COLO668 (cell line): ENCODE data around the gene GRAPL.
"Not testable (repeated sequence)": the region's sequence is repeated elsewhere in the genome, so short reads cannot be mapped to it uniquely, and the experiment has no call there.

Experiments used
- DNase-seq: peaks from one replicate; lab custom pipeline; 2025; ENCODE audit not compliant: unreplicated experiment; lab: John Stamatoyannopoulos, UW

GRAPL gene

DNA sequence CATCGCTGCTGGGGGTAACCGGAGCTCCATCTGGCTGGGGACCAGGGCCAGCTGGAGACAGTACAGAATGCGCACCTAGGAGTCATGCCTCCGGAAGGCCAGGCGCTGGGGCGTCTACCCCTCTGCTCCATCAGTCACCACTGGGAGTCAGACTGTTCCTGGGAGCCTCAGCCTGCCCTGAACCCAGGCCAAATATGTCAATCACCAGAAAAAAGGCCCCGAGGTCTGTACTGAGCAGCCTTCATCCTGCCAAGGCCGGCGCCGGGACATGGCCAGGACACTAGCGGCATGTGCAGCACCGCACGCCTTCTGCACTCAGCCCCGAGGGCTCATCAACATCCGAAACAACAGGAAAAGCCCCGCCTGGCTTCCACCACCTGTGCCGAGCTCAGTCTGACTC is 8.7 kb downstream of the GRAPL start:
- DNase-seq = not testable (repeated sequence)

DNA sequence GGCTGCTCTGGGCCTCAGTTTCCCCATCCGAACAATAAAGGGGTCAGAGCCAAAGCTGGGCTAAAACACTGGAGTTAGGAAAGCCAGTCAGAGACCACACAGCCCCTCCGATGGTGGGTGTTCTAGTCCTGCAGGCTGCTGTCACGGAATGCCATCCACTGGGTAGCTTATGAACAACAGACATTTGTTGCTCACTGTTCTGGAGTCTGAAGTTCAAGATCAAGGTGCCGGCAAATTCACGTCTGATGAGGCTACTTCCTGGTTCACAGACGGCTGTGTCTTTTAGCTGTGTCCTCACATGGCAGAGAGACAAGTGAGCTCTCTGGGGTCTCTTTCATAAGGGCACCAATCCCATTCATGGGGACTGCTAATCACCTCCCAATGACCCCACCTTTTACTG is 9.2 kb downstream of the GRAPL start:
- DNase-seq = not testable (repeated sequence)

DNA sequence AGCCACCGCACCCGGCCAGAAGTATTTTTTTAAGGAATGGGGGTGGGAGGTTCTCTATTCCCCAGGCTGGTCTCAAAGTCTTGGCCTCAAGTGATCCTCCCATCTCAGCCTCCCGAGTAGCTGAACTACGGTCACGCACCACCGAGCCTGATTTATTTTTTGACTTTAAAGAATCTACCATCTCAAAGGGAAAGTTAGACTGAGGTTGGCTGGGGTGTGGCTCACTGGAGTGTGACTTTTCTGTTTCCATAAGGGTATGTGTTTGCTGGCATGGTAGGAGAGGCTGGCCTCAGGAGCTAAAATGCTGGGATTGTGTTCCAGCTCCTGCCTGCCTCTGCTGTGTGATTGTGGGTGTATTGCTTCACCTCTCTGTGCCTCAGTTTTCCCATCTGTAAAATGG is 10.6 kb downstream of the GRAPL start:
- DNase-seq = not testable (repeated sequence)

DNA sequence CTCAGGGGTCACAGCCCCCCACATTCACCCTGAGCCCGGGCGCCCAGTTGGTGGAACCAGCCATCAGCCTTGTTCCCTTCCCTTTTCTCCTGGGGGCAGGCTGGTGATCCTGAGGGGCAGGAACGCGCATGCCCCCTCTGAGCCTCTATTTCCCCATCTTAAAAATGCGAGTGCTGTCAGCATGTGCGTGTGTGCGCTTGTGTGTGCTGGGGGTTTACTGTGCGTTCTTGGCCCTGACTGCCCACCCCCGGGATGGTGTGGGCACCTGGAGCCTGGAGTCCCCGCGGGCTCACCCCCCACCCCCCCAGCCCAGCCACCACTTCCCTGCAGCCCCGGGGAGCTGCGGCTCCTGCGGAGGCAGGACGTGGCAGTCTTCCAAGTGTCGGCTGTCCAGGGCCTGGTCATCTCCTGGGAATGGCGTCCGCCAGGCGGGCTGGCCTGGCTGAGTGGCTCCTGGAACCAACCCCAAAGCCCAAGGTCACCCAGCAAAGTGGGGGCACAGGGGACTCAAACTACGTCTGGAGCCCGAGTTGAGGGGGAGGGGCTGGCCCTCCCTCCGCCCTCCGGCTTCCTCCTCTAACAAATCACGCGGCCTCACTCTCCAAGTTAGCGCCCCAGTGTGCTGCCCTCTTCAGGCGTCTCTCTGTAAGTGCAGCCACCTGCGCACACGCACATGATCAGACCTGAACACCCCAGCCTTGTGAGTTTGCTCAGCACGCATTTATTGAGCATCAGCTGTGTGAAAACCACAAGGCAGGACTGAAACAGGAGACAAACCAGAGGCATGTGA is 14.2 kb downstream of the GRAPL start:
- DNase-seq = not testable (repeated sequence)

DNA sequence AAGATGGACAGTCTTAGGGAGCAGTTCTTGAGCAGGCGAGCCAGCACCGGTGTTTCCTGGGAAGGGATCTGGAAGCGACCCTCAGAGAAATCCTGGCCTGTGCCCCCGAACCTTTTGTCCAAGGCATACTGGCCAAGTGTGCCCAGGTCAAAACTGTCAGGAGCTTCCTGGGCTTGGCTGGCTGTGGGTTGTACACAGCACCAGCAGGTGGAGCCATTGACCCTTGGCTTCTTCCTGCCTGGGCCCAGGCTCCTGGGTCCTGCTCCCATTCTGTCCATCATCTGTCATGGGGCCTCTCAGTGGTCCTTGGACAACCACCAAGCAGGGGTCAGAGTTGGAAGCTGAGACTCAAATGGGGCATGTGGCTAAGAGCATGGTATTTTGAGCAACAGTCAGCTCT is 15.0 kb downstream of the GRAPL start:
- DNase-seq = not testable (repeated sequence)

DNA sequence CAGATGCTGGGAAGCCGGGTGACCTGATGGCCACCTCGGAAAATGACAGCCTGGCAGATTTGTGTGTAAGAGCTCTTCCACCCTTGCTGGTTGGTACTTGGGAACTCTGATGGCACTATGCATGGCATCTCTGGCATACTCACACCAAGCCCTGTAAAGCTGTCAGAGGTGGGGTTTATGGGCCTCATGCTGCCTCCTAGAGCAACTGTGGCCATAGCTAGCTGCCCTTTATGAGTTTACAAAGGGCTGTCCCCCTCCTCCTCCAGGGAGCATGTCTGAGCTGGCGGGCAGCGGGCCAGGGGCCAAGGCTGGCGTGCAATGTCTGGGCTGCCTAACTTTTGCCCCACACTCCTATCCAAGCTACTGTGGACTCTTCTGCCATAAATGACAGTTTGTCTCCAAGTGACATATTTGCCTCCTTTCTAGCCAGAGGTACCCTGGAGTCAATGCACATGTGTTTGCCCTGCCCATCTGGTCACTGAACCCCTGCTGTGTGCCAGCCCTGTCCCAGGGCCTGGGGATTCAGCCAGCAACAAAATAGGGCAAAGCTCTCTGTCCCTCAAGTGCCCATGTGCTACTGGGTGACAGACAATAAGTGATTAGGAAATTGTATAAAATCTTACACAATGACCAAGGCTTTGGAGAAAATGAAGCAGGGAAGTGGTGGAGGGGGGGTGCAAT is 15.8 kb downstream of the GRAPL start:
- DNase-seq = not testable (repeated sequence)

DNA sequence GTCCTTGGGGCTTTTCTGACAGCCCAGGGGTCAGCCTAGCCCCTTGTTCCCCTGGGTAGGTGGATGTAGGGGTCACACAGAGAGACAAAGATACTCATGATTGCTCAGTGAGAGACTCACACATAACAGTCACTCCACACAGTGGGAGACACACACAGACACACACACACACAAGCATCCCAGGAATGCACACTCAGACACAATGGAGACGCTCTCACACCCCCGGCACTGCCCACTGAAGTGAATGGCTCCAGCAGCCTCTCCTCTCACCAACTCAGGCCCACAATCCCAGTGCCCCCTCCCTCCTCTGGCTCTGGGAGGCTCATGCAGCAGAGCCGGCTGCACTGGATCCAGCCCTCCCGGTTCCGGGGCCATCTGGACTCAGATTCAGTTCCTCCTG is 17.0 kb downstream of the GRAPL start:
- not testable (repeated sequence) for DNase-seq

DNA sequence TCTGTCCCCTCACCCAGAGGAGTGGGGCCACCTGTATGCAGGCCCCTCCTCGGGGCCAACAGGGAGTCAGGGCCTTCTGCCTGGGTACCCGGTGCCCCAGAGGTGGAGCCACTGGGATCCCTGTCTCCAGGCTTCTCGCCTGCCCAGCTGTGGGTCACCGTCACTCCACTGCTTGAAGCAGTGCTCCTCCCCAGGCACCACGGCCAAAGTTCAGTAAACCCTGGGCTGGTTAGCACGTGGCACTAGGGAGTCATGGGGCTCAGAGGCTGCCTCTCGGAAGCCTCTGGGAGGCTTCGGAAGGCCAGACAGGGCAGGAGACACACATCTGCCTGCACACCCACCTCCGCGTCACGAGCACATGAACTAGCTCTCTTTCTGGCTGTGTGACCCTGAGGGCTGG is 18.1 kb downstream of the GRAPL start:
- not testable (repeated sequence) for DNase-seq

DNA sequence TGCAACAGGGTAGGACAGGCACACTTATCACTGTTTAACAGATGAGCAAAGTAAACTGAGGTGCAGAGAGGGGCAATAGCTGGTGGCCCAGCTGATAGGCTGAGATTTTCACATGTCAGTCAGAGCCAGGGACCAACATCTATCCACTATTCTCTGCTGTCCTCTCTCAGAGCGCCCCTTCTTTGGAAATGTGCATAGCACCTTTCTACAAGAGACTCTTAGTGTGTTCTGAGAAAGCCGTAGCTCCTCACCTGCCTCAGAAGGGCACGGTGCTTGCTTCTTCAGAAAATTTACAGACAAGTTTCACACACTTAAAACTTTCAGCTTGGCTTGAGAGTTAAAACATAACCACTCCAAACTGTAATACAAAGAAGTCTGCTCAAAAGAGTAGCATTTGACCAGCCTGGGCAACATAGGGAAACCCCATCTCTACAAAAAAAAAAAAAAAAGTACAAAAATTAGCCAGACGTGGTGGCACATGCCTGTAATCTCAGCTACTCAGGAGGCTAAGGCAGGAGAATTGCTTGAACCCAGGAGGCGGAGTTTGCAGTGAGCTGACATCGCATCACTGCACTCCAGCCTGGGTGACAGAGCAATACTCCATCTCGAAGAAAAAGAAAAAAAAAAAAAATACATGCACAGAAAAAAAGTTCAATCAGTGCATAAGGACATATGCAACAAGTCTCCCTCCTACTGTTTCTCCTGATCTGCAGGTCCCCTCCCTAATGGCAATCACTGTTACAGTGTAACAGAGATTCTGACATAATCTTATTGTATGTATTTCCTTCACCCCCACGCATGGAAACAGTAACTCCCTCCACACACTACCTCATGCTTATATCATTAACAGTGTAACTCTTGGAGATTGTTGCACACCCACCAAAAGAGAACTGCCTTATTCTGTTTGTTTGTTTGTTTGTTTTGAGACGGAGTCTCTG is 23.6 kb downstream of the GRAPL start:
- DNase-seq = not testable (repeated sequence)

DNA sequence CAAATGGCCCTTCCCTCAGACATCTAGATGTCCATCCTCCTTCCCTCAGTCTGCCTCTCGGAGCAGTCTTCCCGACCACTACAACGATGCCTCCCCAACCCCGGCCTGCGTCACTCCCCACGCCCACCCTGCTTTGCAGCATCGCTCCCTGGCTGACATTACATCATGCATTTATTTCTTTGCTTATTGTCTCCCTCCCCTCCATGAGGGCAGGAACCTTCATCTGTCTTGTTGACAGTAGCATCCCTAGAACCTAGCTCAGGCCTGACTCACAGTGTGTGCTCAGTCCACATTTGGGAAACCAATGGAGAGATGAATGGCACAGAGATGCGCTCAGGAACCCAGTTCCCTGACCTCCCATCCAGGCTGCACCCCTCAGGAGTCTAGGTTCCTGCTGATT is 30.2 kb downstream of the GRAPL start:
- not testable (repeated sequence) for DNase-seq

DNA sequence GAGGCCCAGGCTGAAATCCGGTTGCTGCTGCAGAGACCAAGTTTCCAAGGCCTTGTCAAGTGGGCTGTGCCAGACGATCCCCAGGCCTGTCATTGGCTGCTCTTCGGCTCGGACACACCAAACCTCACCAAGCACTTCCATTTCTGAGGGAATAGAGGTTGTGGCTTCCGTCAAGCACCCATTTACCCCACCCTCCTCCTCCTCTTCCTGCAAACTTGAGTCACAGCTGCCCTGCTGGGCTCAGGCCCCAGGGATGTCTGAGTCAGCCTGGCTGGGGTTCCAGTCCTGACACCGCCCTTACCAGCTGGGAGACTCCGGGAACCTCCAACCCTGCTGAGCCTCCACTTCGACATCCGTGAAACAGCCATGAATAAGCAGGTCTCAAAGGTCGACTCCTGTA is 31.1 kb downstream of the GRAPL start:
- DNase-seq = not testable (repeated sequence)

DNA sequence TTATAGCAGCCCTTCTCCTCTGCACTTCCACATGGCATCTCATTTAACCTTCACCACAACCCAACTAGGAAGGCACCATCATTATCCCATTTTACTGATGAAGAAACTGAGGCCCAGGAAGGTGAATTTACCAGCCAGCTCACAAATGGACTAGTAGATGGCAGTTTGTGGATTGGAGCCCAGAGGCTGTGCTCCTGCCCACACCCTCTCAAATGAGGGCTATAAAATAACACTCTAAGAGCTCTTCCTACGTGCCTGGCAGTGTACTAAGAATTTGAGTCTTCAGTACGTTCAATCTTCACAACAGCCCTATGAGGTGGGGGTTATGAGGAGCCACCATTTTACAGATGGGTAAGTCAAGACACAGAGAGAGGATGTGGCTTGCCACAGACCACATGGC is 31.5 kb downstream of the GRAPL start:
- not testable (repeated sequence) for DNase-seq

DNA sequence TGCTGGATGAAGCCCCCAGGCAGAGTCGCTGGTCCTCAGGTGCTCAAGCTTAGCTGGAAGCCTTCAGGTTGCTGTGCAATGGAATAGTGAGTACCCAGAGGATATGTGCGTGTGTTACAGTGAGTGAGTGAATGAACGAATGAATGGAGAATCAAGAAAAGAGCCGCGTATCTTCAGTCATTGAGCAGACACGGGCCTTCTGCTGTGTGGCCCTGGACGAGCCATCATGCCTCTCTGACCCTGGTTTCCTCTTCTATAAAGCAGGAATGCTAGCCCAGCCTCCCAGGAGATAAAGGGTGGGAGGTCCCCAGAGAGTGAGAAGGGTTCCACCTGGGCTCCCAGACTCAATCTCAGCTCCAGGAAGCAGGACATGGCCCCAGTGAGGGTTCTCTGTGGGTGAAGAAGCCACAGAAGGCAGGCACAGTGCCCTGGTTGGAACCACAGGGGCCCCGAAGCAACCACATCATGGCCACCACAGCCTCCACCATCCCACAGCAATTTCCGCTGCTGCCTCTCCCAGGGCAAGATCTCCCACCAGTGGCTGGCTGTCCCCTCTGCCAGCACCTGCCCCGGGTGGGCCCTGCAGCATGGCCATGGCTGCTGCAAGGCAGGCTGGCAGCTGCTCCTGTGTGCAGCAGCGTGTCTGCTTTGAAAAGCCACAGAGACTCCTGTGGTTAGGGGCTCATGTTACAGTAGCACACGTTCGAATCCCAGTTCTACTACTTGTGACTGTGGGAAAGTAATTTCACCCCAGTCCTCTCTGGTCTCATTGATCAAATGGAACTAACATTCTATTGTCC is 34.1 kb downstream of the GRAPL start:
- not testable (repeated sequence) for DNase-seq

DNA sequence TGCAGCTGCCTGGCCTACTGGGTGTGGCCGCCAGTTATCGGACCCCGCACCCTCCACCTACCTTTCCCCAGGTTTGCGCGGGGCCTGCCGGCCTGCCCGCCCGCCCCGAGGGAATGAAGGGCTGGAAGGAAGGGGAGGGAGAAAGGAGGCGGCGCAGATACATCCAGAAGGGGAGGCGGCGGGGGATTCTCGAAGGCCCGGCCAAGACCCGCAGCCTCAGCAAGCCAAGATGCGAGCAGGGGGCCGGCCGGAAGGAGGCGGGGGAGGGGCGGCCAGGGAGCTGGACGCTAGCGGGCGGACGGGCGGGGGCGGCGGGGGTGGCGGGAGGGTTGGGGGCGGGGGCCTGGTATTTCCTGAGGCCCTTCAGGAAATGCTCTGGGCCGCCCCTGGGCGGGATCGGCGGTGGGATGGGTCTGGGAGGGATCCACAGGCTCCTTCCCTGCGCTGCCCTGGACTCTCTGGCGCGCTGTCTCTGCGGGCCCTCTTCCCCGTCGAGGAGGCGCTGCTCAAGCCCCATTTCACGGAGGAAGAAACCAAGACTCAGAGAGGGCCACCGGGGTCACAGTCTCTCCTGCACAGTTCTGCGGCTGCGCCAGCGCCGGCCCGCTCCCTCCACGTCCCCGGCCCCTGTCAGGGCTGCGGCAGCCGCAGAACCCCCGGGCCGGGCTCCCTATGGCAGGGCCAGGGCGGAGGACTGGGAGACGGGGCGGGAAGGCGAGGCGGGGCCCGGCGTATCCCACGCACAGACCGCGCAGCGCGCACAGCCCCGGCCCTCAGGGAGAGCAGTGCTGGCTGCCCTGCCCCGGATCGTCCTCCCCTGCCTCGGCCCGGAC is 35.2 kb downstream of the GRAPL start:
- not testable (repeated sequence) for DNase-seq

DNA sequence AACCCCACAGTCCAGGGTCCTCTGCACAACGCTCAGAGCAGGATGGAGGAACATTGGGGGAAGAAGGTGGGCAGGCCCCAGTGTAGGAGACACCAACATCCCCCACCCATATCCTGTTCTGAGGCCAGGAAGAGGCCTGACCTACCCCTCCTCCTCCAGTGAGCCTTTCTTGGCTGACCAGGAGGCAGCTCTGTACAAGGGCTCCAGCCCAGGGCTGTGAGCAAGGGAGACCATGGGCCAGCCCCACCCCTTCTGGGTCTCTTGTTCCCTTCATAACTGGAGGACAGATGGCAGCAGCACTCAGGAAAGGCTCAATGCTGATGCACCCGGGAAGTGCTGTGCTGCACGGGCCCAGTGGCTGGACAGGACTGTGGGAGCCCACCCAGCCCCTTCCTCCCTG is 47.0 kb downstream of the GRAPL start:
- DNase-seq = not testable (repeated sequence)

DNA sequence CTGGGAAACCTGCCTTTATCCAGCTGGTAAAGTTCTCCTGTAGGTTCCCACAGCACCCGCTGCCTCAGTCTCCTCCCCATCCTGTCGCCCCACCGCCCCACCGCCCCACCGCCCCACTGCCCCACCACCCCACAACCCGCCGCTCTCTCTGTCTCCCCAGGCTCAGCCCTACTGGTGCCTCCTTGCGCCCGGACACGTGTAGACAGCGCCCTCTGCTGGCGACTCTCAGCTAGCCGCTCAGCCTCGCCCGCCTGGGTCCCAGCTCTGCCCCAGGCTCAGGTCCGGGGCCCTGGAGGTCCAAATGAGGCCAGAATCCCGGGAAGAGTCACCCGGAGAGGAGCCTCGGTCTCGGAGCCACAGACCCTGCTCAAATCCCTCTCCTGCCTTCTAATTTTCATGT is 48.0 kb downstream of the GRAPL start:
- DNase-seq = not testable (repeated sequence)

DNA sequence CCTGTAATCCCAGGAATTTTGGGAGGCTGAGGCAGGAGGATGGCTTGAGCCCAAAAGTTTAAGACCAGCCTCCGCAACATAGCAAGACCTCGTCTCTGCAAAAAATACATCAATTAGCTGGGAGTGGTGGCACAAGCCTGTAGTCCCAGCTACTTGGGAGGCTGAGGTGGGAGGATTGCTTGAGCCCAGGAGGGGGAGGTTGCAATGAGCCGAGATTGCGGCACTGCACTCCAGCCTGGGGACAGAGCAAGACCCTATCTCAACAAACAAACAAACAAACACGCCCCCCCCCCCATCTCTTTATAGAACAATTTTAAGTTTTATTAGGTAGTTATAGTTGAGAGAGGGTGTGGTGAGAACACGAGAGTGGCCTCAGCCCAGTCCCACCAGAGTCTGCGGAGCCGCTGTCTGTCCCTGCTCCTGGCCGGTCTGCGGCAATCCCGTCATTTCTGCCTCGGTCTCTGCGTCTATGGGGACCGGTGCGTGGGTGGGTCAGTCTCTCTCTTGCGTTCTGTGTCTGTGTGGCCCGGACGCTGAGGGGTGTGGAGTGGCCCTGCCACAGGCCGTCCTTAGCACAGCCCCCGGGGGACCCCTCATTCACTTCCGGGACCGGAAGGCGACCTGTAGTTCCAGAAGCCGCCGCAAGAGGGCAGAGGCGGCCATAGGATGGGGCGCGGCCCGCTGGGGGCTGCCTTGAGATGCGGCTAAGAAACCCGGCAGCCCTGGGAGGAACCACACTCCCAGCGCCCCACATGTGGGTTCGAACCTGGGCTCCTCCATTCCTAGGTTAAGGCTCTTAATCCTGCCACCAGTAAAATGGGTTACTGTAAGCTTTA is 53.9 kb downstream of the GRAPL start:
- not testable (repeated sequence) for DNase-seq
